Fibroblast of lung (primary cell): ENCODE results near the gene TAPT1. TPM values are rescaled to one million over a fixed set of nuclear protein-coding genes. Genes with fewer than 3 reads are reported as not detected.

Experiments
- DNase-seq, 2 donors: peaks; one replicate each; pipeline versions ENCODE4 v3.0.0 to v3.0.0-alpha.2; 2010; ENCODE audit warnings: low read depth in 2 of 2
- H2AFZ ChIP-seq: 2 replicates; pipeline ENCODE4 v1.5.1; 2012; ENCODE audit warnings: low read length, control low read depth, inconsistent platforms
- H3K27ac ChIP-seq: 2 replicates; pipeline ENCODE4 v1.5.1; 2011; ENCODE audit warnings: low read length, control low read depth; ENCODE audit not compliant: insufficient read depth
- H3K27me3 ChIP-seq: 2 replicates; pipeline ENCODE4 v1.5.1; 2011; ENCODE audit warnings: mild to moderate bottlenecking, low read length; ENCODE audit not compliant: control insufficient read depth, insufficient read depth
- H3K36me3 ChIP-seq: 2 replicates; pipeline ENCODE4 v1.5.1; 2011; ENCODE audit warnings: low read length; ENCODE audit not compliant: control insufficient read depth, insufficient read depth
- H3K4me1 ChIP-seq: 2 replicates; pipeline ENCODE4 v1.5.1; 2011; ENCODE audit warnings: low read length; ENCODE audit not compliant: control insufficient read depth, insufficient read depth; ENCODE audit errors: extremely low read depth
- H3K4me2 ChIP-seq: 2 replicates; pipeline ENCODE4 v1.5.1; 2011; ENCODE audit warnings: low read length, control low read depth; ENCODE audit not compliant: insufficient read depth; ENCODE audit errors: extremely low read depth
- H3K4me3 ChIP-seq, 4 experiments: fragments of 200-600 bp in 1 of 4; sonication (generic) in 1 of 4; replicated peaks in 1 of 4; 2 replicates each; pipeline ENCODE4 v1.5.1; 2011 to 2016; ENCODE audit warnings: low read length in 4 of 4, low read depth in 3 of 4, mild to moderate bottlenecking in 3 of 4, control low read depth in 2 of 4, inconsistent platforms in 1 of 4, mixed read lengths in 1 of 4; ENCODE audit not compliant: insufficient read depth in 1 of 4; ENCODE audit errors: control extremely low read depth in 1 of 4
- H3K79me2 ChIP-seq: 2 replicates; pipeline ENCODE4 v1.5.1; 2012; ENCODE audit warnings: mild to moderate bottlenecking, low read length, inconsistent platforms; ENCODE audit not compliant: control insufficient read depth, insufficient read depth
- H3K9ac ChIP-seq: 2 replicates; pipeline ENCODE4 v1.5.1; 2011; ENCODE audit warnings: mild to moderate bottlenecking, low read length, control low read depth; ENCODE audit not compliant: insufficient read depth
- H3K9me3 ChIP-seq: 2 replicates; pipeline ENCODE4 v1.5.1; 2012; ENCODE audit warnings: low read depth, low read length; ENCODE audit not compliant: control insufficient read depth, insufficient read depth
- H4K20me1 ChIP-seq: 2 replicates; pipeline ENCODE4 v1.5.1; 2011; ENCODE audit warnings: low read length; ENCODE audit not compliant: control insufficient read depth, insufficient read depth; ENCODE audit errors: extremely low read depth
- EZH2 ChIP-seq: IDR thresholded peaks from 2 replicates; pipeline ENCODE4 v1.5.1; 2012; ENCODE audit warnings: low read length, control low read depth, mild to moderate bottlenecking; ENCODE audit errors: missing control alignments
- polyA plus RNA-seq, 2 donors: library from polyadenylated mRNA; depleted of rRNA in 1 of 2; stranded (reverse) in 1 of 2; unstranded in 1 of 2; fragments of >200 nt; gene quantifications; 2 replicates each; pipeline ENCODE4 v1.2.1, GENCODE V29; 2011 to 2012; ENCODE audit warnings: missing spikeins in 1 of 2
- total RNA-seq: library from RNA; depleted of rRNA; stranded (reverse); fragments of >200 nt; gene quantifications from 2 replicates; pipeline ENCODE4 v1.2.1, GENCODE V29; 2014
- TF ChIP-seq, protein P1 (sequence below), 2 donors: IDR thresholded peaks in 1 of 2; conservative IDR thresholded peaks in 1 of 2; 1 replicate in 1 of 2; 2 replicates in 1 of 2; pipeline ENCODE4 v1.5.1; 2011 to 2012; ENCODE audit warnings: low read length in 2 of 2, control low read depth in 1 of 2, inconsistent platforms in 1 of 2, low read depth in 1 of 2, mild to moderate bottlenecking in 1 of 2

Gene TAPT1
- total and polyA plus RNA-seq, 2 donors (not counting 1 experiment from before 2014, with no cell fraction given): 18.7 to 20.6 TPM

DNA sequence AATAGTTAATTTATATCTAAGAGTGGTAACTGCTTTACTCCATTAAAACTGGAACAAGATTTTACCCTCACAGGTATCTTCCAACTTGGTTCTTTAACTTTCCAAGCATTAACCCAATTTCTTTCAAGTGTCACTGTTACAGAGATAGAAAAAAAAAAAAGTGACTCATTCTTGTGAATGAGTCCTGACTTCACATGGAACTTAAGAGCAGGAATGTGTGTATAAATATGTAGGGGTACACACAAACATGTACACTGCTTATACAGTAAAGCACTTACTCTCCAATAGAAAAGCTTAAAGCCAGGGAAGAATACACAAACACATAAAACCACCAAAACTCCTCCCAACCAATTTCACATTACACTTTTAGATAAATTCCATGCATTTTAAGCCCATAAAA, 38.8 kb downstream of the TAPT1 start:
- no peak overlapping the region for H2AFZ ChIP-seq
- no peaks in the 10 kb centered on the region for H3K4me1 ChIP-seq
- no peaks in the 10 kb centered on the region for H4K20me1 ChIP-seq
- TF ChIP-seq, protein P1, sequence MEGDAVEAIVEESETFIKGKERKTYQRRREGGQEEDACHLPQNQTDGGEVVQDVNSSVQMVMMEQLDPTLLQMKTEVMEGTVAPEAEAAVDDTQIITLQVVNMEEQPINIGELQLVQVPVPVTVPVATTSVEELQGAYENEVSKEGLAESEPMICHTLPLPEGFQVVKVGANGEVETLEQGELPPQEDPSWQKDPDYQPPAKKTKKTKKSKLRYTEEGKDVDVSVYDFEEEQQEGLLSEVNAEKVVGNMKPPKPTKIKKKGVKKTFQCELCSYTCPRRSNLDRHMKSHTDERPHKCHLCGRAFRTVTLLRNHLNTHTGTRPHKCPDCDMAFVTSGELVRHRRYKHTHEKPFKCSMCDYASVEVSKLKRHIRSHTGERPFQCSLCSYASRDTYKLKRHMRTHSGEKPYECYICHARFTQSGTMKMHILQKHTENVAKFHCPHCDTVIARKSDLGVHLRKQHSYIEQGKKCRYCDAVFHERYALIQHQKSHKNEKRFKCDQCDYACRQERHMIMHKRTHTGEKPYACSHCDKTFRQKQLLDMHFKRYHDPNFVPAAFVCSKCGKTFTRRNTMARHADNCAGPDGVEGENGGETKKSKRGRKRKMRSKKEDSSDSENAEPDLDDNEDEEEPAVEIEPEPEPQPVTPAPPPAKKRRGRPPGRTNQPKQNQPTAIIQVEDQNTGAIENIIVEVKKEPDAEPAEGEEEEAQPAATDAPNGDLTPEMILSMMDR (conservative IDR thresholded peaks at IDR 0.05 in 1 of 2, IDR thresholded peaks at IDR 0.05 in 1 of 2; ENCODE audit: low read depth in 1 of 2, low read length in 2 of 2): no peak
- no peak for TF ChIP-seq EZH2
- peak in 1 of 2 donors; percentile 21 for DNase-seq
- no peaks in the 10 kb centered on the region for H3K9me3 ChIP-seq
- H3K27ac ChIP-seq: no peak overlapping the region
- no peak overlapping the region for H3K9ac ChIP-seq
- no peaks in the 10 kb centered on the region for H3K79me2 ChIP-seq
- H3K4me3 ChIP-seq: no peak overlapping the region
- H3K4me2 ChIP-seq: no peak overlapping the region
- no peaks in the 10 kb centered on the region for H3K27me3 ChIP-seq
- H3K36me3 ChIP-seq: peaks cover 4% of the 10 kb centered on the region

DNA sequence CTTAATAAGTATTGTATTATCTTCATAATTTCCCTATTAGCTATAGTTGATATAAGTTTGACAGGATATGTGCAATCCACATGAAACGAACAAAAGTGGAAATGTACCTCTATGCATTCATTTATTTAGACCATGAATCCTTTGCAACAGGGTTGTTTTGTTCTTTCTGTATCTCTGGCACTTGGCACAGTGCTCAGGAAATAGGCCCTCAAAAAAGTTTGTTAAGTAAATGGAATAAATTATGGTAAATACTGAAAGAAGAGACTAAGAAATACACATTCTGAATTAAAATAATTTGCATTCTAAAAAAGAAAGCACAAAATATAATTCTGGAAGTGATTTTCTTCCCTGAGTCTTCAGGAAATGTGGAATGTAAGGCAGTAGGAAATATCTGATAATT, 39.3 kb downstream of the TAPT1 start:
- no peak for DNase-seq
- no peak for TF ChIP-seq EZH2
- TF ChIP-seq, protein P1 (conservative IDR thresholded peaks at IDR 0.05 in 1 of 2, IDR thresholded peaks at IDR 0.05 in 1 of 2; ENCODE audit: low read depth in 1 of 2, low read length in 2 of 2): no peak

DNA sequence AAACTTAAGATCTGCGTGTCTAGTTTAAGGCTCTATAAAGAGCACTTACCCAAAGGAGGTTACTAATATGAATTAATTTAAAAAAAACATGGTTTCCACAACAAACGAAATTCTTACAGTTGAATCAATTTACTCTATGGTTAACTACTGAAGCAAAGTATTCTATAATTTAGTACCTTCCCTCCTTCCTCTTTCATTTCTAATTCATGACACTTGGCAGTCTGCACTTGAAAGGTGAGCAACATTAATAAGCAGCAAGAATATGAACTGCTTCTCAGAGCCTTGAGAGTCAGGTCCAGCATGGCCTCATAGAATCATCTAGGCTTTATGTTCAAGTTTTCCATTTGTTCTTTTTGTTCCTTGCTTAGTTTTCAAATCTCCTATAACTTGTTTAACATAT, 42.7 kb downstream of the TAPT1 start:
- Histone ChIP-seq H3K9ac (no peak overlapping the region), H2AFZ (no peak overlapping the region), H3K4me2 (no peak overlapping the region), H3K4me1 (no peaks in the 10 kb centered on the region), H3K27ac (no peak overlapping the region), H3K27me3 (no peaks in the 10 kb centered on the region), H3K9me3 (no peaks in the 10 kb centered on the region), H3K36me3 (peaks cover 2% of the 10 kb centered on the region), H4K20me1 (no peaks in the 10 kb centered on the region), H3K79me2 (no peaks in the 10 kb centered on the region), H3K4me3 (no peak overlapping the region)
- DNase-seq: no peak
- no peak for TF ChIP-seq EZH2
- TF ChIP-seq, protein P1 (conservative IDR thresholded peaks at IDR 0.05 in 1 of 2, IDR thresholded peaks at IDR 0.05 in 1 of 2; ENCODE audit: low read depth in 1 of 2, low read length in 2 of 2): no peak

More for the DNA sequence above, 39.3 kb downstream of the TAPT1 start:
- no peaks in the 10 kb centered on the region for H3K79me2 ChIP-seq
- H3K4me2 ChIP-seq: no peak overlapping the region
- no peaks in the 10 kb centered on the region for H4K20me1 ChIP-seq
- no peaks in the 10 kb centered on the region for H3K9me3 ChIP-seq
- no peaks in the 10 kb centered on the region for H3K27me3 ChIP-seq
- no peak overlapping the region for H3K9ac ChIP-seq
- no peak overlapping the region for H3K4me3 ChIP-seq
- H3K27ac ChIP-seq: no peak overlapping the region
- H2AFZ ChIP-seq: no peak overlapping the region
- peaks cover 4% of the 10 kb centered on the region for H3K36me3 ChIP-seq
- H3K4me1 ChIP-seq: no peaks in the 10 kb centered on the region
